WERI-Rb-1 (cell line): ENCODE data around the gene MAGEB3.

Experiments
- DNase-seq: peaks from one replicate; pipeline ENCODE4 v3.0.0-alpha.2; 2020
- H3K27ac ChIP-seq: fragments of 250-450 bp; sonication (Bioruptor Pico); 2 replicates; pipeline ENCODE4 v1.5.1; 2020; ENCODE audit warnings: mild to moderate bottlenecking, moderate library complexity
- H3K27me3 ChIP-seq: fragments of 250-450 bp; sonication (Bioruptor Pico); 2 replicates; pipeline ENCODE4 v1.5.1; 2021; ENCODE audit warnings: mild to moderate bottlenecking, low read depth, moderate library complexity; ENCODE audit not compliant: insufficient read depth, severe bottlenecking
- H3K36me3 ChIP-seq: fragments of 250-450 bp; sonication (Bioruptor Pico); 2 replicates; pipeline ENCODE4 v1.5.1; 2020; ENCODE audit warnings: mild to moderate bottlenecking, moderate library complexity
- H3K4me3 ChIP-seq: 2 replicates; pipeline ENCODE4 v1.5.1; 2011; ENCODE audit warnings: low read depth, mild to moderate bottlenecking, control low read depth, low read length
- H3K9me3 ChIP-seq: fragments of 250-450 bp; sonication (Bioruptor Pico); 2 replicates; pipeline ENCODE4 v1.5.1; 2021; ENCODE audit warnings: mild to moderate bottlenecking, moderate library complexity; ENCODE audit not compliant: severe bottlenecking
- CTCF ChIP-seq: IDR thresholded peaks from 2 replicates; pipeline ENCODE4 v1.5.1; 2011; ENCODE audit warnings: low read depth, mild to moderate bottlenecking, control low read depth, inconsistent platforms, low read length

The MAGEB3 gene

GRCh38 chrX:30212172-30212571 is 18.3 kb upstream of the MAGEB3 start:
- H3K27ac ChIP-seq, result no peak overlapping the region
- peaks cover 2% of the 10 kb centered on the region for H3K27me3 ChIP-seq
- H3K36me3 ChIP-seq, result no peaks in the 10 kb centered on the region
- TF ChIP-seq CTCF, result no peak
- H3K9me3 ChIP-seq, result no peaks in the 10 kb centered on the region
- no peak overlapping the region for H3K4me3 ChIP-seq
- no peak for DNase-seq

GRCh38 chrX:30215357-30215843 is 15.1 kb upstream of the MAGEB3 start, which contains the start of gene MAGEB2:
TSS of gene MAGEB2 (plus strand) at chrX:30215563. CDS start at chrX:30218581, 3,018 bp downstream.
- Histone ChIP-seq H3K4me3 (no peak within 1 kb of the TSS), H3K27ac (no peak within 1 kb of the TSS), H3K9me3 (no peaks in the 10 kb centered on the region), H3K36me3 (no peaks in the 10 kb centered on the region), H3K27me3 (peaks cover 6% of the 10 kb centered on the region)
- TF ChIP-seq CTCF, result peak; percentile 44
- no peak for DNase-seq

GRCh38 chrX:30217465-30217864 is 13.0 kb upstream of the MAGEB3 start:
- DNase-seq, result no peak
- Histone ChIP-seq H3K9me3 (no peaks in the 10 kb centered on the region), H3K36me3 (no peaks in the 10 kb centered on the region), H3K4me3 (no peak overlapping the region), H3K27ac (no peak overlapping the region), H3K27me3 (peaks cover 6% of the 10 kb centered on the region)
- no peak for TF ChIP-seq CTCF

- H3K4me3 ChIP-seq, result no peak overlapping the region
- DNase-seq, result no peak
- TF ChIP-seq CTCF, result no peak
- H3K27ac ChIP-seq, result no peak overlapping the region
- peaks cover 6% of the 10 kb centered on the region for H3K27me3 ChIP-seq
- H3K36me3 ChIP-seq, result no peaks in the 10 kb centered on the region
- no peaks in the 10 kb centered on the region for H3K9me3 ChIP-seq
Observed at GRCh38 chrX:30219372-30219771, 11.1 kb upstream of the MAGEB3 start.

- Histone ChIP-seq H3K9me3 (no peaks in the 10 kb centered on the region), H3K27me3 (peaks cover 3% of the 10 kb centered on the region), H3K36me3 (no peaks in the 10 kb centered on the region), H3K27ac (no peak overlapping the region), H3K4me3 (no peak overlapping the region)
- no peak for TF ChIP-seq CTCF
- no peak for DNase-seq
Observed at GRCh38 chrX:30220661-30221060, 9.8 kb upstream of the MAGEB3 start.

GRCh38 chrX:30224536-30224935 is 5.9 kb upstream of the MAGEB3 start:
- no peaks in the 10 kb centered on the region for H3K36me3 ChIP-seq
- H3K27ac ChIP-seq, result no peak overlapping the region
- no peaks in the 10 kb centered on the region for H3K9me3 ChIP-seq
- DNase-seq, result no peak
- no peak for TF ChIP-seq CTCF
- no peak overlapping the region for H3K4me3 ChIP-seq
- H3K27me3 ChIP-seq, result peaks cover 6% of the 10 kb centered on the region
